ENCODE results near the gene GLTP.

Gene GLTP

DNA sequence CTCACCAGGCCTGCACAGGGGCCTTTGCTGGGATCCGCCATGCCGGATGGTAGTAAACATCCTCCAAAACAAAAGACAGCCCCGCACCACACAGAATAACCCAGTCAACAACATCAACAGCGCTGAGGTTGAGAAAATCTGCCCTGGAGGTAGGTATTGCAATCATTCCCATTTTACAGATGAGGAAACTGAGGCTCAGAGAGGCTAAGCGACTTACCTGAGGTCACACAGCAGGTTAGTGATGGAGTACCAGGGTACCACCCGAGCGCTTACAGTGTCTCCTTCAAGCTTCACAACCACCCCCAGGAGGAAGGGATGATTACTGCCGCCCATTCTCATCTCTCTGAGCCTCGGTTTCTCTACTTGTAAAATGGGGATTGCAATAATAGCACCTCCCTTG, 62.1 kb downstream of the GLTP start:
- no peak for DNase-seq

DNA sequence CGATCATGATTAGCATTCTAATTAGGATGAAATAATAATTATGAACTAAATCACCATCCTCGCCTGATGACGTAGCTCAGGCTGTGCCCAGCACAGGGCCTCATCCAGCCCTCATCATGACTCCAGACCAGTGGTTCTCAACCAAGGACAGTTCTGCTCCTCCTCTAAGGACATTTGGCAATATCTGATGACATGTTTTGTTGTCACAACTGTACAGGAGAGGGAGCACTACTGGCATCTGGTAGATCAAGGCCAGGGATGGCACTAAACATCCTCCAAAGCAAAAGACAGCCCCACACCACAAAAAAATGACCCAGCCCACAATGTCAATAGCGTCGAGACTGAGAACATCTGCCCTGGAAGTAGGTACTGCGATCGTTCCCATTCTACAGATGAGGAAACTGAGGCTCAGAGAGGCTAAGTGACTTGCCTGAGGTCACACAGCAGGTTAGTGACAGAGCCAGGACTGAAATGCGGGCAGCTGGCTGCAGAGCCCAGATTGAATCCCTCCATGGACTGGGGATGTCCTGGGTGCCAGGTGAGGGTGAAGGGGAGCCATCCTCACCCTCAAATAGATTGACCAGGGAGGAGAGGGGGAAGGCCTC, 62.6 kb downstream of the GLTP start:
- no peak for DNase-seq

DNA sequence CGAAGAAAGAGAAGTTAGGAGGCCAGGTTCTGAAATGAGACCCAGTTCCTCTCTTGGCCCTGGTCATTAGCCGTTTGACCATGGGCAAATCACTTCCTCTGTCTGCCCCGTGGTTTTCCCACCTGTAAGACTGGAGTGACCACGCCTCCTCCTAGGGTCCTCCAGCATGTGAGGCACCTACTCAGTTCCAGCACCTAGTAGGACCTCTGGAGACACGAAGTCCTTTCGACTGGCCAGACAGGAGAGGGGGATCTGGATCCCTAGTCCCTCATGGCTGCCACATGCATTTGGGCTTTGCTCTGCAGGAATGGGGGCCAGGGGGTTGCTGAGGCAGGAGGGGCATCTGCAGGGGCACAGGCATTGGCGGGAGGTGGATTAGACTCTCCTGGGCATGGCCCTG, 63.5 kb downstream of the GLTP start:
- DNase-seq, result no peak

DNA sequence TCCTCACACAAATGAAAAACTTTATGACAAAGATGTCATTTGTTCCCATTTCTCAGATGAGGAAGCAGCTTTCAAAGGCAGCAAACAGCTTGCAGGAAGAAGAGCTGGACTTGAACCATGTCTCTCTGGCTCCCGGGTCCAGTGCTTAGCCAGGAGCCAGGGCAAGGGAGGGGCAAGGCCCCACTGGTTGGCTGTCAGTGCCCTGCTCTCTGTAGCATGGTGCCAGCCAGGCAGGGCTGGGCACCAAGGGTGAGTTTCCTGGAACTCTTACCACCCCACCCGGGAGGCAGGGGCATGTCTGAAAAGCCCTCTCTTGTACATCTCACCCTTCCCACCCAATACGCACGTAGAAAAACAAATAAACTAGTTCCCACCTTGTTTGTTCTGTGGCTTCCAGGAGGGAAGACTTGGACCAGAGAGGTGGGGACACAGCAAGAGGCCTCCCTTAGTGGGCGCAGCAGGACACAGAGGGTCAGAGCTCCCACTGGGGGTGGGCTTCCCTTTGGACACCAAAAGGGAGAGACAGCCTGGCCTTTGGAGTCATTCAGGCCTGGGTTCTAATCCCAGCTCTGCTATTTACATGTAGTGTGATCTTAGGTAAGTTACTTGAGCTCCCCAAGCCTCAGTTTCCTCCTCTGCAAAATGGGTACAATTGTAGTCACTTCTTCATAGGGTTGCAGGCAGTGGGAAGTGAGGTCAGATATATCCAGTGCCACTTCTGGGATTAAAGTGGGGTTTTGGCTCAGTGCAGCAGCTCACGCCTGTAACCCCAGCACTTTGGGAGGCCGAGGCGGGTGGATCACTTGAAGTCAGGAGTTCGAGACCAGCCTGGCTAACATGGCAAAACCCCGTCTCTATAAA, 64.4 kb downstream of the GLTP start:
- no peak for DNase-seq

DNA sequence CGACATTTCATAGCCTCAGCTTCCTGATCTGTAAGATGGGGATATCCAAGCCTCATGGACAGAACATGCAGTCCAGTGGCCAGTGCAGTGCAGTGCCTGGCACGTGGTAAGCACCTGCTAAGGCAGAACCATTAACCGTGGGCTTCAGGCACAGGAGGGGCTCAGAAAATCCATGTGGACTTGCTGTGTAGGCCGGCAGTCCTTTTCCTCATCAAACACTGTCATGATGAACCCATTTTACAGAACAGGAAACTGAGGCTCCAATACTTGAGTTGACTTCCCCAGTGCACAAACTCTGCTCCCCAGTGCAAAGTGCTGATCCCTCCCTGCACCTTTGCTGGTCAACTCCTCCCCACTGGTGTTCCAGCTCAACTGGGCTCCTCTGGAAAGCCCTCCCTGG, 65.1 kb downstream of the GLTP start:
- no peak for DNase-seq

DNA sequence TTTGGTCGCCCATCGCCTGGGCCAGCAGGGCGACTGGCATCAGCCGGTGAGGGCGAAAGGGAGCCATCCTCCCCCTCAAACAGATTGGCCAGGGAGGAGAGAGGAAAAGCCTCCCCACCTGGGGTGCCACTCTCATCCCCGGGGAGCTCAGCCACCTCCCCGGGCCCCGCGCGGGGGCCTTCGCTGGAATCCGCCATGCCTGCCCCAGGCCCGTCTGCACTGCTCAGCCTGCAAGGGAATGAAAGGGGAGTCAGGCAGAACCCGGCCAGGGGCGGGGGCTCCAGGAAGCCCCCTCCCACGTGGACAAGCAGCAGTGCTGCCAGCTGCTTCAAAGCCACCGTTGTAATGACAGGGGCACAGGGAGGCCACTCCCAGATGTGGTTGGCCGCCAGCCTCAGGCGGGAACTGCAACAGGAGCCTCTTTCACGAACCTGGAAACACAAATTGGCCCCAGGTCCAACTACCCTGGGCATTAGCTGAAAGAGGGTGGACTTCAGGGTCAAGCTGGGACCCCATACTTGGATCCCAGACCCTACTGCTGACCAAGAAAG, 65.7 kb downstream of the GLTP start:
- no peak for DNase-seq

DNA sequence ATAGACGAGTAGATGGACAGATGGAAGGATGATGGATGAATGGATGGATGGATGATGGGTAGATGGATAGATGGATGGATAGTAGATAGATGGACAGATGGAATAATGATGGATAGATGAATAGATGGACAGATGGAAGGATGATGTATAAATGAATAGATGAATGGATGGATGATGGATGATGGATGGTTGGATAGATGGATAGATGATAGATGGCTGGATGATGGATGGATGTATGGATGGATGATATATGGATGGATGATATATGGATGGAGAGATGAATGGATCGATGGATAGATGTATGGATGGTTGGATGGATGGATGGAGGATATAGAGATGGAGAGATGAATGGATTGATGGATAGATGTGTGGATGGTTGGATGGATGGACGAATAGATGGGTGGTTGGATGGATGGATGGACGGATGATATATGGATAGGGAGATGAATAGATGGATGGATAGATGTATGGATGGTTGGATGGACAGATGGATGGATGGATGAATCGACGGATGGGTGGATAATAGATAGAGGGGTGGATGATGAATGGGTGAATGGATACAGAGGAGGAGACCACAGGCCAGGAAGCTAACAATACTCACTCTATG, 66.4 kb downstream of the GLTP start:
- DNase-seq, result no peak

DNA sequence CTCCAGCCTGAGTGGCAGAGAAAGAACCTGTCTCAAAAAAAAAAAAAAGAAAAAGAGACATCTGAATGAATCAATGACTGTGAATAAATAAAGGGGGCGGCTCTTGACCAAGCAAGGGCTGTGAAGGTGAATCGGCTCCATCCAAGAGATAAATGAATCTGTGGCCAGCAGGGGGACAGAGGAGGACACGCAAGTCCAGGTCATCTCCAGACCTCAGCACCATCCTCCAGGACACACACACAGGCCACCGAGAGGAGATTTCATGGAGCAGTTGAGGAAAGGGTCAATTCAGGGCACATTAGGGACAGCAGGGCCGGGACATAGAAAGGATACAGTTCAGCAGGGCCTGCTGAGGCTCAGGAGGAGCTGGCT, 68.7 kb downstream of the GLTP start:
- DNase-seq, result no peak

DNA sequence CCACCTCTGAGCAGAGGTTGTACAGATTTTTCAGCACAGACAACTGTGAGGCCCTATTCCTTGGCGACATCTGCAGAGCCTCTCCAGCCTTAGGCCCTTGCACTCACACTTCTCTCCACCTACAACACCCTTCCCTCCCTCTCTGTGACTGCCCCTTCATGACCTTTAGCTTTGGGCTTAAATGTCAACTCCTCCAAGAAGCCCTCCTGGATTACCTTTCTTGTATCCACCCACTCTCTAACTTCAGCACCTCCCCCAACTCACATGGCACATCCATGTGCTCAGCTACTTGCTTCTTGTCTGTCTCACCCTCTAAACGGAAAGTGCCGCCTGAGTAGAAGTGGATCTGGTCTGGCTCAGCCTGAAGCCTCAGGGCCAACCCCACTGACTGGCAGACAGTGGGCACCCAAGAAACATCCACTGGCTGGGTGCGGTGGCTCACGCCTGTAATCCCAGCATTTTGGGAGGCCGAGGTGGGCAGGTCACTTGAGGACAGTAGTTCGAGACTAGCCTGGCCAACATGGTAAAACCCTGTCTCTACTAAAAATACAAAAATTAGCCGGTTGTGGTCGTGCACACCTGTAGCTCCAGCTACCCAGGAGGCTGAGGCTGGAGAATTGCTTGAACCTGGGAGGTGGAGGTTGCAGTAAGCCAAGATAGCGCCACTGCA, 69.3 kb downstream of the GLTP start:
- DNase-seq, result no peak

DNA sequence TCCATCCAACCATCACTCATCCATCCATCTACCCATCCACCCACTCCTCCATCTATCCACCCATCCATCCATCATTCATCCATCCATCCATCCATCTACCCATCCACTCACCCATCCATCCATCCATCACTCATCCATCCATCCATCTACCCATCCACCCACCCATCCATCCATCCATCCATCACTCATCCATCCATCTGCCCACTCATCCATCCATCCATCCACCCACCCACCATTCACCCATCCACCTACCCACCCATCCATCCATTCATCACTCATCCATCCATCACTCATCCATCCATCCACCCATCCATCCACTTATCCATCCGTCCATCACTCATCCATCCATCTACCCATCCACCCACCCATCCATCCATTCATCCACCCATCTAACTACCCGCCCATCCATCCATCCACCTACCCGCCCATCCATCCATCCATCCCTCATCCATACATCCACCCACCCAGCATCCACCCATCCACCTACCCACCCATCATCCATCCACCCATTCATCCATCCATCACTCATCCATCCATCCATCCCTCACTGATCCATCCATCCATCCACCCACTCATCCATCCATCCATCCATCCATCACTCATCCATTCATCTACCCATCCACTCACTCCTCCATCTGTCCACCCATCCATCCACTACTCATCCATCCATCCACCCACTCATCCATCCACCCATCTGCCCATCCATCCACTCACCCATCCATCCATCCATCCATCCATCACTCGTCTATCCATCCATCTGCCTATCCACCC, 71.3 kb downstream of the GLTP start:
- no peak for DNase-seq

DNA sequence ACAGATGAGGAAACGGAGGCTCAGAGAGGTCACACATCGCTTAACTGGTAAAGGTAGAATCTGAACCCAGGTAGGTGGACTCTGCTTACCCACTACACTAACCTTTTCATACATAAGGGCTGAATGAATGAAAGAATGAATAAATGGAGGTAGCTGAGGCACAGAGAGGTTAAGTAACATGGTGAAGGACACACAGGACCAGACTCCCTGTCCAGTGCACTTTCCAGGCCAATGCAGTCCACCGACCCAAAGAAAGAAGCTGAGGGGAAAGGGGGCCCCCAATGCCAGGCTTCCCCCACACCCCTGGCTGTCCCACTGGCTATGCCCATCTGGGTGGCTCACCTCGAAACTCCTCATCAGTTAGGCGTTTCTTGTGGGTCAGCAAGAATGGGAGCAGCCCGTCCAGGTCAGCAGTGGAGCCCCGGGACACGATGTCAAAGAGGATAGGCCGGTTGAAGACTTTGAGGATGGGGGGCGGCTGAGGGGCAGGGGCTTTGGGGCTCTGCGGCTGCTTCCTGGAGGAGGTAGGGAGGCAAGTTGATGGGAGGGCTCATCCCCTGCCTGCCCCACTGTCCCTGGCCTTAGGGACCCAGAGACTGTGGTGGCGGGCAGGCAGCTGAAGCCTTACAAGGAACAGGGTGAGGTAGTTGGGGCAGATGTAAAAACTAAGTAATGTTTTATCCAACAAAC, 72.2 kb downstream of the GLTP start:
- DNase-seq, result no peak

DNA sequence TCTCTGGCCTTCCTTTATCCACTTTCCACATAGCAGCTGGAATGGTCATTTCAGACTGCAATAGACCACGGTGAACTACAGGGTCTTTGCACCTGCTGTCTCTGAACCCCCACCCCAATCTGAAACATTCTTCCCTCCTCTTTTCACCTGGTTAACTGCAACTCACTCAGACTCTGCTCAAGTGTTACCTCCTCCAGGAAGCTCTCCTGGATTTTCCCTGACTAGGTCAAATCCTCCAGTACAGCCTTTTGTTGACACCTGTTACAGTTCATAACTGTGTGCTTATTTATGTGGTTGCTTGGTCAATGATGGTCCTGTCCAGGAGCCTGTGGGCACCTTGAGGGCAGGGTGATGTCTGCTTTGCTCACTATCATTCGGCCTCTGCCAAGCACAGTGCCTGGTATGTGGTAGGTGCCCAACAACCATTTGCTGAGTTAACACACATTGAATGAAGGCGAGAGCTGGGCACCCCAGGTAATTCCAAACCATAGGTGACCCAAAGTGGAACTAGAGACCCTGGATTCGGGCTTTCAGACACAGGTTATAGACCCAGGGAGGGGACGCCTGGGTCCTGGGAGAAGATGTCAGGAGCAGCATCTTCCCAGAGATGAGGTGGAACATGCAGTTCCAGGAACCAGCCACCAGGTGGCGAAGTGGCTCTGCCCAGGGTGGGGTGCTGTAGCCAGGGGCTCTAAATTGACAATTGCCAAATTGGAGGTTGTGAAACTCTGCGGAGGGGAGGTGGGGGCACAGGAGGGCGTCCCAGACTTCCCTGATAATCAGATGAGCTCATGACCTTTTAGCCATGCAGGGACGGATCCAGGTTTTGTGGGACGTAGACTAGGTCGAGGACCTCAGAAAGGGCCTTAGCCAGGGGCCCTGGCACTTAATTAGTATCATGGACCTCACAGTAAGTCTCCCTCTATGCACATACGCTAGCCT, 75.2 kb downstream of the GLTP start:
- peak; percentile 25 for DNase-seq

DNA sequence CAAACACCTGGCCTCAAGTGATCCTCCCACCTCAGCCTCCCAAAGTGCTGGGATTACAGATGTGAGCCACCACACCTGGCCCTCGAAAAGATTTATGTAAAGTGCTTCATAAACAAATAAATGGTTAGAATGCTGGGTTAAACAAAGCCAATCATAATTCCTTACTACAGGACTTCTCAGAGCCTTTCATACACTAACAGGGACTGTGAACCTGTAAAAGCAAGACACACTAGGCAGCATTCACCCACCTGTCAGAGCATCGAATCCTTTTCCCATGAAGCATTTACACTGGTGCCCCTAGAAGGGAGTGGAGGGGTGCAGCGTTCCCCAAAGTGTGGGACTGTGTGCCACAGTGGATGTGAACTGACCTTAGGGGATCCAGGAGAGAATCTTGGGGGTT, 76.7 kb downstream of the GLTP start:
- no peak for DNase-seq

DNA sequence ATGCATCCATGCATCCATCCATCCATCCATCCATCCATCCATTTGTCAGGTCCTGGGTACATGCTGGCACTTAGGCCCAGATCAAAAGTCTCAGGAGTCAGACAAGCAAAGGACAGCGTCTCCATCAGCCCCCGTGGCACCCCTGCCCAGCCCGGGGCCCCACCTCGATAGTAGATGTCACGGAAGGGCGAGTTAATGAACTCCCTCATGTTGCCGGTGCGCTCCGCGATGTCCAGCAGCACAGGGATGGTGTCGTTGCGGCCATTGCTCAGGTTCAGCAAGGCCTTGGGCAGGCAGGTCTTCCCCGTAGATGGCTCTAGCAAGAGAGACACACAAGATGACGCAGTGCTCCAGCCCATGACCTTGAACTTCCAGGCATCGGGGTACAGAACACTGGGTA, 77.5 kb downstream of the GLTP start:
- no peak for DNase-seq
